Measurements from ENCODE around the gene FAM163A.
"Not testable (repeated sequence)": the region's sequence is repeated elsewhere in the genome, so short reads cannot be mapped to it uniquely, and the experiment has no call there.

Gene FAM163A

DNA sequence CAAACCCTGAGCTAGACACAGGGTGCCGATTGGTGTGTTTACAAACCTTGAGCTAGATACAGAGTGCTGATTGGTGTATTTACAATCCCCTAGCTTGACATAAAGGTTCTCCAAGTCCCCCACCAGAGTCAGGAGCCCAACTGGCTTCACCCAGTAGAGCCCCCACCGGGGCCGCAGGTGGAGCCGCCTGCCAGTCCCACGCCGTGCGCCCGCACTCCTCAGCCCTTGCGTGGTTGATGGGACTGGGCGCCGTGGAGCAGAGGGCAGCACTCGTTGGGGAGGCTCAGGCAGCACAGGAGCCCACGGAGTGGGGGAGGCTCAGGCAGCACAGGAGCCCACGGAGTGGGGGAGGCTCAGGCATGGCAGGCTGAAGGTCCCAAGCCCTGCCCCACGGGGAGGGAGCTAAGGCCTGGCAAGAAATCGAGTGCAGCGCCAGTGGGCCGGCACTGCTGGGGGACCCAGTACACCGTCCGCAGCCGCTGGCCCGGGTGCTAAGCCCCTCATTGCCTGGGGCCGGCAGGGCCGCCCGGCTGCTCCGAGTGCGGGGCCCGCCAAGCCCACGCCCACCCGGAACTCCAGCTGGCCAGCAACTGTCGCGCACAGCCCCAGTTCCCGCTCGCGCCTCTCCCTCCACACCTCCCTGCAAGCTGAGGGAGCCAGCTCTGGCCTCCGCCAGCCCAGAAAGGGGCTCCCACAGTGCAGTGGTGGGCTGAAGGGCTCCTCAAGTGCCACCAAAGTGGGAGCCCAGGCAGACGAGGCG is 93.8 kb downstream of the FAM163A start:
- DNase-seq; H3K27ac ChIP-seq (ENCODE audit: low read depth, low read length); H3K36me3 ChIP-seq (ENCODE audit: control insufficient read depth, insufficient read depth, low read length); H3K56ac ChIP-seq (ENCODE audit: low read length); H3K4ac ChIP-seq (ENCODE audit: low read depth, low read length); H3K4me1 ChIP-seq (ENCODE audit: control insufficient read depth, low read depth, low read length); H2AK5ac ChIP-seq (ENCODE audit: low read length); H3K9ac ChIP-seq (ENCODE audit: low read length); H4K5ac ChIP-seq (ENCODE audit: low read length); H2BK120ac ChIP-seq (ENCODE audit: low read depth, low read length); H3K79me2 ChIP-seq (ENCODE audit: control insufficient read depth, insufficient read depth, low read length); H3K27me3 ChIP-seq (ENCODE audit: insufficient read depth, low read length, poor library complexity); H2BK5ac ChIP-seq (ENCODE audit: low read length); H3K79me1 ChIP-seq (ENCODE audit: low read length); H2BK15ac ChIP-seq (replicated peaks; ENCODE audit: low read depth); H3K4me3 ChIP-seq (ENCODE audit: low read length); H3K23ac ChIP-seq (ENCODE audit: low read length); H3K4me2 ChIP-seq (ENCODE audit: low read length); H4K8ac ChIP-seq (ENCODE audit: low read depth, low read length); H3K18ac ChIP-seq (ENCODE audit: low read length): not testable (repeated sequence)
- WGBS (ENCODE audit: extremely low coverage, insufficient coverage, low lambda C conversion rate): no CpG with 5 or more reads among the region's 38 CpGs

DNA sequence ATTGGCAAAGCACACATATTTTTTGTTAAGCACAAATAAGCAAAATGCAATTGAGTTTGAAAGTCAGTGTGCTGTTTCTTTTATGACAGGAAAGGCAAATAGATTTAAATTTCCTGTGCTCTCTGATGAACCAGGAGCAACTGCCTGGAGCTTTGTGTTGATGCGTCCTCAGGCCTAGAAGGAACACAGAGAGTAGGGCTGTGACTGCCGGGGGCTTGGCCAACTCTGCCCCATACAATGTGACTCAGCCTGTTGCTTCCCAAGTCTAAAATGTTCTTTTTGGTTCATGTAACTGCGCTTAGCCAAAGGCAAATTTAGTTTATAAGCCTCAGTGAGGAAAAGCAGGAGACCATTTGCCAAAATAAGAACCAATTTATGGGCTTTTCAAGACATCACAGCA is 97.0 kb downstream of the FAM163A start:
- Histone ChIP-seq H3K27me3 (ENCODE audit: insufficient read depth, low read length, poor library complexity) (no peaks in the 10 kb centered on the region), H3K79me1 (ENCODE audit: low read length) (no peaks in the 10 kb centered on the region), H3K23ac (ENCODE audit: low read length) (no peak overlapping the region), H3K4ac (ENCODE audit: low read depth, low read length) (no peak overlapping the region), H2AK5ac (ENCODE audit: low read length) (no peak overlapping the region), H3K18ac (ENCODE audit: low read length) (no peak overlapping the region), H2BK5ac (ENCODE audit: low read length) (no peak overlapping the region), H3K79me2 (ENCODE audit: control insufficient read depth, insufficient read depth, low read length) (no peaks in the 10 kb centered on the region), H3K4me1 (ENCODE audit: control insufficient read depth, low read depth, low read length) (no peaks in the 10 kb centered on the region), H2BK15ac (replicated peaks; ENCODE audit: low read depth) (no peak overlapping the region), H3K27ac (ENCODE audit: low read depth, low read length) (no peak overlapping the region), H4K5ac (ENCODE audit: low read length) (no peak overlapping the region), H3K9ac (ENCODE audit: low read length) (no peak overlapping the region), H3K4me2 (ENCODE audit: low read length) (no peak overlapping the region), H4K8ac (ENCODE audit: low read depth, low read length) (no peak overlapping the region), H3K36me3 (ENCODE audit: control insufficient read depth, insufficient read depth, low read length) (no peaks in the 10 kb centered on the region), H2BK120ac (ENCODE audit: low read depth, low read length) (no peak overlapping the region), H3K56ac (ENCODE audit: low read length) (no peak overlapping the region), H3K4me3 (ENCODE audit: low read length) (no peak overlapping the region)
- WGBS (ENCODE audit: extremely low coverage, insufficient coverage, low lambda C conversion rate): no CpG with 5 or more reads among the region's 3 CpGs
- DNase-seq: no peak

DNA sequence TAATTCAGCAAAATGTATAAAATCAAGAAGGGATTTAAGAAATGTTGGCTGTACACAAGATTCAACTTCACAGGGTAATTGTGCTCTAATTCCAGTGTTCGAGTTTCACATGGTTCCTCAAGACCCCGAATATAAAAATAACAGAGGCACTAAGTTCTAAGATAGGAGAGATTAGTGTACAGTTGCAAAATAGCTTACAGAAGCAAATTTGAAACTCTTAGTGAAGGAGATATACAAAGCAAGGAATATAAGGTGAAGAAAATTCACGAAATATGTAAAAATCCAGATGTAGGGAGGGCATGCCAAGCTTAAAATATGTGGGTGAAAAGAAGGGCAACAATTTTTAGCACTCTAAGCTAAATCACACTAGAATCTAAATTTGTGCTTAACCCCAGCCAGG is 105.1 kb downstream of the FAM163A start:
- Histone ChIP-seq H3K4me1 (ENCODE audit: control insufficient read depth, low read depth, low read length) (no peaks in the 10 kb centered on the region), H3K23ac (ENCODE audit: low read length) (no peak overlapping the region), H3K56ac (ENCODE audit: low read length) (no peak overlapping the region), H2BK5ac (ENCODE audit: low read length) (no peak overlapping the region), H4K8ac (ENCODE audit: low read depth, low read length) (no peak overlapping the region), H4K5ac (ENCODE audit: low read length) (no peak overlapping the region), H2BK120ac (ENCODE audit: low read depth, low read length) (no peak overlapping the region), H2AK5ac (ENCODE audit: low read length) (no peak overlapping the region), H3K9ac (ENCODE audit: low read length) (no peak overlapping the region), H3K4ac (ENCODE audit: low read depth, low read length) (no peak overlapping the region), H3K27me3 (ENCODE audit: insufficient read depth, low read length, poor library complexity) (no peaks in the 10 kb centered on the region), H3K18ac (ENCODE audit: low read length) (no peak overlapping the region), H2BK15ac (replicated peaks; ENCODE audit: low read depth) (no peak overlapping the region), H3K79me1 (ENCODE audit: low read length) (no peaks in the 10 kb centered on the region), H3K4me3 (ENCODE audit: low read length) (no peak overlapping the region), H3K4me2 (ENCODE audit: low read length) (no peak overlapping the region), H3K27ac (ENCODE audit: low read depth, low read length) (no peak overlapping the region), H3K79me2 (ENCODE audit: control insufficient read depth, insufficient read depth, low read length) (no peaks in the 10 kb centered on the region), H3K36me3 (ENCODE audit: control insufficient read depth, insufficient read depth, low read length) (peaks cover 8% of the 10 kb centered on the region)
- no peak for DNase-seq
- no CpG with 5 or more reads among the region's 3 CpGs for WGBS (ENCODE audit: extremely low coverage, insufficient coverage, low lambda C conversion rate)

DNA sequence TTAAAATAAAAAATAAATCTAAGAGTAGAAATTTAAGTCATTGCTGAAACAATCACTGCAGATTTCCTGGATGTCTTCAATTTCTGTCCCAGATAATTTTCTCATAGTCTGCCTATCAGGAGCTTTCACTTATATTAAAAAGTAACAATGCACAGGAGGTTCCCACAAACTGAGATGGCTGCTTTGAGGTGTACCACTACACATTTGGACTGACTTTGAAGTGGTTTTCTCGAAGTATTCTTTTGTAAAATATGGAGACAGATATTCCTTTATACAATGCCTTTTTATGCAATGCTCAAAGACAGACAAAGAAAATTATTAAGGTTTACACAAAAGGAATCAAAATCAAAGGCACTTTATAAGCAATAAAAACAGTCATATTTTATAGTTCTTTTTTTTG is 110.0 kb downstream of the FAM163A start:
- Histone ChIP-seq H3K36me3 (ENCODE audit: control insufficient read depth, insufficient read depth, low read length) (peaks cover 3% of the 10 kb centered on the region), H3K4me1 (ENCODE audit: control insufficient read depth, low read depth, low read length) (no peaks in the 10 kb centered on the region)
- no CpG with 5 or more reads among the region's 1 CpG for WGBS (ENCODE audit: extremely low coverage, insufficient coverage, low lambda C conversion rate)

DNA sequence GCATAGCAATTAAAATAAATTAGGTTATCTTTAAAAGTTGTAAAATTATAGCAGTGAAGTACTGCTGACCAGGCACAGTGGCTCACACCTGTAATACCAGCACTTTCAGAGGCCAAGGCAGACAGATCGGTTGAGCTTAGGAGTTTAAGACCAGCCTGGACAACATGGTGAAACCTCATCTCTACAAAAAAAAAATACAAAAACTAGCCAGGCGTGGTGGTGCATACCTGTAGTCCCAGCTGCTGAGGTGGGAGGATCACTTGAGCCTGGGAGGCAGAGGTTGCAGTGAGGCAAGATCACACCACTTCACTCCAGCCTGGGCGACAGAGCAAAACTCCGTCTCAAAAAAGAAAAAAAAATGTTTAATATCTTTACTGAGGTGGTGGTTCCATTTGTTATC is 112.7 kb downstream of the FAM163A start:
- not testable (repeated sequence) for H3K27me3 ChIP-seq (ENCODE audit: insufficient read depth, low read length, poor library complexity); H2BK120ac ChIP-seq (ENCODE audit: low read depth, low read length); DNase-seq; H3K79me2 ChIP-seq (ENCODE audit: control insufficient read depth, insufficient read depth, low read length); H3K4ac ChIP-seq (ENCODE audit: low read depth, low read length); H4K8ac ChIP-seq (ENCODE audit: low read depth, low read length); H4K5ac ChIP-seq (ENCODE audit: low read length); H2BK5ac ChIP-seq (ENCODE audit: low read length); H3K9ac ChIP-seq (ENCODE audit: low read length); H3K79me1 ChIP-seq (ENCODE audit: low read length); H3K56ac ChIP-seq (ENCODE audit: low read length); H3K4me3 ChIP-seq (ENCODE audit: low read length); H3K23ac ChIP-seq (ENCODE audit: low read length); H3K36me3 ChIP-seq (ENCODE audit: control insufficient read depth, insufficient read depth, low read length); H2BK15ac ChIP-seq (replicated peaks; ENCODE audit: low read depth); H3K4me2 ChIP-seq (ENCODE audit: low read length); H3K18ac ChIP-seq (ENCODE audit: low read length); H3K4me1 ChIP-seq (ENCODE audit: control insufficient read depth, low read depth, low read length); H2AK5ac ChIP-seq (ENCODE audit: low read length); H3K27ac ChIP-seq (ENCODE audit: low read depth, low read length)
- WGBS (ENCODE audit: extremely low coverage, insufficient coverage, low lambda C conversion rate): no CpG with 5 or more reads among the region's 4 CpGs

More for the DNA sequence above, 110.0 kb downstream of the FAM163A start:
- H3K27ac ChIP-seq (ENCODE audit: low read depth, low read length): no peak overlapping the region
- H2BK5ac ChIP-seq (ENCODE audit: low read length): no peak overlapping the region
- H3K4me3 ChIP-seq (ENCODE audit: low read length): no peak overlapping the region
- no peak for DNase-seq
- no peak overlapping the region for H3K18ac ChIP-seq (ENCODE audit: low read length)
- no peak overlapping the region for H2BK120ac ChIP-seq (ENCODE audit: low read depth, low read length)
- H3K79me1 ChIP-seq (ENCODE audit: low read length): no peaks in the 10 kb centered on the region
- no peak overlapping the region for H3K23ac ChIP-seq (ENCODE audit: low read length)
- no peak overlapping the region for H2BK15ac ChIP-seq (replicated peaks; ENCODE audit: low read depth)
- H3K27me3 ChIP-seq (ENCODE audit: insufficient read depth, low read length, poor library complexity): no peaks in the 10 kb centered on the region
- H3K9ac ChIP-seq (ENCODE audit: low read length): no peak overlapping the region
- no peak overlapping the region for H3K56ac ChIP-seq (ENCODE audit: low read length)
- H4K5ac ChIP-seq (ENCODE audit: low read length): no peak overlapping the region
- no peak overlapping the region for H4K8ac ChIP-seq (ENCODE audit: low read depth, low read length)
- H2AK5ac ChIP-seq (ENCODE audit: low read length): no peak overlapping the region
- H3K4ac ChIP-seq (ENCODE audit: low read depth, low read length): no peak overlapping the region
- no peaks in the 10 kb centered on the region for H3K79me2 ChIP-seq (ENCODE audit: control insufficient read depth, insufficient read depth, low read length)
- H3K4me2 ChIP-seq (ENCODE audit: low read length): no peak overlapping the region

DNA sequence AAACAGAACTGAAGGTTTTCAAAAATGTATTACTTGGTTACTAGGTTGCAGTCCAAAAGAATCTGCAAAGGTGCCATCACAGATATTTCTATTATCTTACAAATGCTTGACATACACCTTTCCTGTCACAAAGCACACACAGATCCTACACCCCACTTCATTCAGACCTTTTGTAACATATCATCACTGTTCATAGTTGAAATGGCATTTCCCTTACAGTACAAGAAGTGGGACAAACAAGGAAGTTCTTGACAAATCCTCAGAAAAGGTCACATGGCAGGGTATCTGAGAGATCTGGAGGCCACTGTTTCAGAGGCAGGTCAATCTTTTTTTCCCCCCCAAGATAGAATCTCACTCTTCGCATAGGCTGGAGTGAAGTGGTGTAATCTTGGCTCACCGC is 113.2 kb downstream of the FAM163A start:
- no peak overlapping the region for H3K23ac ChIP-seq (ENCODE audit: low read length)
- H3K4me1 ChIP-seq (ENCODE audit: control insufficient read depth, low read depth, low read length): no peaks in the 10 kb centered on the region
- WGBS (ENCODE audit: extremely low coverage, insufficient coverage, low lambda C conversion rate): no CpG with 5 or more reads among the region's 2 CpGs
- H3K79me2 ChIP-seq (ENCODE audit: control insufficient read depth, insufficient read depth, low read length): no peaks in the 10 kb centered on the region
- H3K36me3 ChIP-seq (ENCODE audit: control insufficient read depth, insufficient read depth, low read length): no peaks in the 10 kb centered on the region
- H3K56ac ChIP-seq (ENCODE audit: low read length): no peak overlapping the region
- no peak overlapping the region for H4K5ac ChIP-seq (ENCODE audit: low read length)
- no peak overlapping the region for H3K27ac ChIP-seq (ENCODE audit: low read depth, low read length)
- no peak overlapping the region for H3K4me3 ChIP-seq (ENCODE audit: low read length)
- no peak overlapping the region for H3K18ac ChIP-seq (ENCODE audit: low read length)
- H3K27me3 ChIP-seq (ENCODE audit: insufficient read depth, low read length, poor library complexity): no peaks in the 10 kb centered on the region
- no peaks in the 10 kb centered on the region for H3K79me1 ChIP-seq (ENCODE audit: low read length)
- H4K8ac ChIP-seq (ENCODE audit: low read depth, low read length): no peak overlapping the region
- H3K9ac ChIP-seq (ENCODE audit: low read length): no peak overlapping the region
- no peak for DNase-seq
- H2BK15ac ChIP-seq (replicated peaks; ENCODE audit: low read depth): no peak overlapping the region
- H2BK5ac ChIP-seq (ENCODE audit: low read length): no peak overlapping the region
- H3K4me2 ChIP-seq (ENCODE audit: low read length): no peak overlapping the region
- no peak overlapping the region for H3K4ac ChIP-seq (ENCODE audit: low read depth, low read length)
- H2AK5ac ChIP-seq (ENCODE audit: low read length): no peak overlapping the region
- H2BK120ac ChIP-seq (ENCODE audit: low read depth, low read length): no peak overlapping the region

All from mesendoderm (in vitro differentiated cells).